RWPE1 (cell line): ENCODE measurements around the gene TAC4.

Experiments used
- CTCF ChIA-PET: fragments of 350-600 bp; sonication (Branson Sonifier 250); formaldehyde crosslinking; extraction: SDS; loops from one replicate; lab custom pipeline; 2021; lab: Yijun Ruan, JAX
- POLR2A ChIA-PET: fragments of 400-600 bp; formaldehyde crosslinking; extraction: SDS; loops from one replicate; lab custom pipeline; 2020; ENCODE audit warnings: antibody characterized with exemption; ENCODE audit not compliant: low non-redundant PET; lab: Yijun Ruan, JAX
- DNase-seq: peaks from one replicate; pipeline ENCODE4 v3.0.0; 2012; ENCODE audit warnings: low spot score
- H3K27ac ChIP-seq: fragments of 450-650 bp; 2 replicates; pipeline ENCODE4 v1.5.1; 2017
- TF ChIP-seq, protein P1 (sequence below): fragments of 450-650 bp; conservative IDR thresholded peaks from 2 replicates; pipeline ENCODE4 v1.5.1; 2017; ENCODE audit warnings: low read depth, mild to moderate bottlenecking

The TAC4 gene

DNA sequence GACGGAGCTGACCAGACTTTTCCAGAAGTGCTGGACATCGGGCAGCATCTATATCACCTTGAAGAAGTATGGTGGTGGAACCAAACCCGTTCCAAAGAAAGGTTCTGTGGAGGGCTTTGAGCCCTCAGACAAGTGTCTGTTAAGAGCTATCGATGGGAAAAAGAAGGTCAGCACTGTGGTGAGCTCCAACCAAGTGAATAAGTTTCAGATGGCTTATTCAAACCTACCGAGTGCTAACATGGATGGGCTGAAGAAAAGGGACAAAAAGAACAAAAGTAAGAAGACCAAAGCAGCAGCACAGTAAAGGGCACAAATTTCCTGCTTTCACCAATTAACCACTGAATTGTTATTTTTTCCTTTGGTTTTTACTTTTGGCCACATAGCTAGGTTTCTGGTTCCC, 52.5 kb downstream of the TAC4 start:
- no peak for DNase-seq
- TF ChIP-seq, protein P1, sequence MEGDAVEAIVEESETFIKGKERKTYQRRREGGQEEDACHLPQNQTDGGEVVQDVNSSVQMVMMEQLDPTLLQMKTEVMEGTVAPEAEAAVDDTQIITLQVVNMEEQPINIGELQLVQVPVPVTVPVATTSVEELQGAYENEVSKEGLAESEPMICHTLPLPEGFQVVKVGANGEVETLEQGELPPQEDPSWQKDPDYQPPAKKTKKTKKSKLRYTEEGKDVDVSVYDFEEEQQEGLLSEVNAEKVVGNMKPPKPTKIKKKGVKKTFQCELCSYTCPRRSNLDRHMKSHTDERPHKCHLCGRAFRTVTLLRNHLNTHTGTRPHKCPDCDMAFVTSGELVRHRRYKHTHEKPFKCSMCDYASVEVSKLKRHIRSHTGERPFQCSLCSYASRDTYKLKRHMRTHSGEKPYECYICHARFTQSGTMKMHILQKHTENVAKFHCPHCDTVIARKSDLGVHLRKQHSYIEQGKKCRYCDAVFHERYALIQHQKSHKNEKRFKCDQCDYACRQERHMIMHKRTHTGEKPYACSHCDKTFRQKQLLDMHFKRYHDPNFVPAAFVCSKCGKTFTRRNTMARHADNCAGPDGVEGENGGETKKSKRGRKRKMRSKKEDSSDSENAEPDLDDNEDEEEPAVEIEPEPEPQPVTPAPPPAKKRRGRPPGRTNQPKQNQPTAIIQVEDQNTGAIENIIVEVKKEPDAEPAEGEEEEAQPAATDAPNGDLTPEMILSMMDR, result no peak

GRCh38 chr17:49793309-49793708, 54.6 kb downstream of the TAC4 start:
- no peak overlapping the region for H3K27ac ChIP-seq
- CTCF ChIA-PET, result interaction anchor here (0.6 kb wide), 1 partner anchor 10 kb away, joined by 5 read pairs; no protein-coding TSS in a partner anchor
- TF ChIP-seq, protein P1, result no peak
- POLR2A ChIA-PET, result no interaction called here
- DNase-seq, result no peak

More for the DNA sequence above, 52.5 kb downstream of the TAC4 start:
- no peak overlapping the region for H3K27ac ChIP-seq
- ChIA-PET POLR2A (no interaction called here), CTCF (no interaction called here)

DNA sequence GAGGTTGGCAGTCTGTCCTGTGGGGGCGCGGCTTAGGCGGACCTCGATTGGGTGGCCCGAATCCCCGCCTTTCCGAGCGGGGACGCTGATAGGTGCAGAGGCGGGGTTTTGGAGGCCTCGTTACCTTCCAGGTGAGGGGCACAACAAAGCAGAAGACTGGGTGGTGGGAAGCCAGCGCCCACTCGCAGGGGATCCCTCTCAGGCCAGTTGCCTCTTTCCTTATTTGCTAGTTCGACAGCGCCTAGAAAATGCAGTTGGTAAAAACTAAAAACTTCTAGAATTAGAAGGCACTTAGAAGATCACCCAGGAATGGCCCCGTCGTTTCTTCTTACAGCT, 58.7 kb downstream of the TAC4 start:
- TF ChIP-seq, protein P1, result no peak
- ChIA-PET CTCF (interaction anchor here (0.9 to 1.4 kb wide), 3 partner anchors 9 to 219 kb away, joined by 3 to 5 read pairs (median 3); no protein-coding TSS in a partner anchor), POLR2A (no interaction called here)
- peak overlapping the region; percentile 96 for H3K27ac ChIP-seq
- DNase-seq, result no peak

DNA sequence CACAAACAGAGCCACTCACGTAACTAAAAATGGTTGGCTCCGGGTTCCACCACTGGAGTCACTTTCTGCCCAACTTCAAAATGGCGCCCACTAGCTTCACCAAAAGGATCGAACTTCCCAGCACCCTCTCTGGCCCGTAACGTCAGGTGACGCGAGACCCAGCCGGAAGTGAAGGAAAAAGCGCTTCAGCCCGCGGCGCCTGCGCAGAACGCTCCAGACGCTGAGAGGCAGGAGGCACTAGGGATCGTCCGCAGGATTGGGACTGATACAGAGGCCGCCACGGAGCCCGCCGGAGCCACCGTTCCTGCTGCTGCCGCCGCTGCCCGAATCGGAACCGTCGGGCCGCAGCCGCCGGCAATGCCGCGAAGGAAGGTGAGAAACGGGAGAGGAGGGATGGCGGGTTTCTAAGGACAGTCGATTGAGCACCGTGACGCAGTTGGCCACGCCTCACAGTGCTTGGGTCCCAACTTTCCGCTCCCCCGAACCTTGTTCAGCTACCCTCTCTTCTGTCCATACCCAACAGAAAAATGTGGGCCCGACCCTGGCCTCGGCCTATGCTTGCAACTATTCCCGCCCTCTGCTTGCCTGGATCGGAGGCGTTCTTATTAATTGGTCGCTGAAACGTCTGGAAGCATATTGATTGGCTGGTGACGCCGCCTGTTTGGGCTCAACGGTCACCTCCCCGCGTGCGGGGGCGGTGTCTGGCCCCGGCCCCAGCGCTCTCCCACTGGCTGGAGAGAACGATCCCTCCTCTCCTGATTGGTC, 59.2 kb downstream of the TAC4 start, which contains the start of gene KAT7:
TSS of gene KAT7 (plus strand) at position 204 of the 765 bp plus-strand sequence. CDS start at position 358, 154 bp downstream.
- CTCF ChIA-PET, result interaction anchor here (0.6 to 1.4 kb wide), 5 partner anchors 10 to 1805 kb away, joined by 3 to 5 read pairs (median 3); partner anchors contain the start of gene NXPH3

More for the DNA sequence above, 59.2 kb downstream of the TAC4 start, which contains the start of gene KAT7:
- POLR2A ChIA-PET, result interaction anchor here (1.2 kb wide), 1 partner anchor 25 kb away, joined by 3 read pairs; the partner anchor contains the start of gene FAM117A
- TF ChIP-seq, protein P1, result no peak
- H3K27ac ChIP-seq, result peak within 1 kb of the TSS; percentile 96
- DNase-seq, result peak; percentile 98
